Measurements from ENCODE around the gene TMEM17. TPM values are rescaled to one million over a fixed set of nuclear protein-coding genes. Genes with fewer than 3 reads are reported as not detected.

Gene TMEM17
- polyA plus RNA-seq, 1 experiment: 2.8 TPM

DNA sequence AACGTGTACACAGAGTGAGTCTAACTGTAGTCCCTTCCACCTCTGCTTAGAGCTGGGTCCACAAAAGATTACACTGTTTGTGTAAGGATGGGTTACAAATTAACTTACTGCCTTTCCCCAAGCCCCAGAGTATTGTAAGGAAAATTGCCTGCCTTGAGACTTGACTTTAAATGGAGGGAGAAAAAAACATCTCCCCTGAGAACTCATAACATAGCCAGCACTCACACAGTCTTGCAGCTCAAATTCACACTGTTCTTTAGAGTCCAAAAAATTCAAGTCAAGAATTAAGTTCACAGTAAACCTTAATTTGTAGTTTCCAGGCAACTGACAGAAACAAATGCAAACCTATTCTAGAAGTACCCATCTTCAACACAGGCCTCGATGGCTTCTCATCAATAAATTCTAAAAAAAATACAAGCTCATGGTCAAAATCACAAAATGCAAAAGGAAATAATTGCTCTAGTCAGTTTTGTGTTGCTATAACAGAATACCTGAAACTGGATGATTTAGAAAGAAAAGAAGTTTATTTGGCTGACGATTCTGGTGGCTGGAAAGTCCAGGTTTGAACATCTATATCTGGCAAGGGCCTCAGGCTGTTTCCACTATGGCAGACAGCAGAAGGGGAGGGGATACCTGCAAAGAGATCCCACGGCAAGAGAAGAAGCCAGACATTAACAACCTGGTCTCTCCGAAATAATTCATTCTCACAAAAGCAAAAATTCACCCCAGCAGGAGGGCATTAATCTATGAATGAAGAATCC, 34.6 kb upstream of the TMEM17 start:
- CTCF ChIA-PET: interaction anchor here (1.2 kb wide), 1 partner anchor 26 kb away, joined by 3 read pairs; no protein-coding TSS in a partner anchor
- POLR2A ChIA-PET: no interaction called here
- no peaks in the 10 kb centered on the region for H3K36me3 ChIP-seq (ENCODE audit: control insufficient read depth, insufficient read depth, low read length)
- no peak overlapping the region for H3K4me3 ChIP-seq (ENCODE audit: low read depth, low read length)
- no peak for DNase-seq (ENCODE audit: low read depth)
- H3K27me3 ChIP-seq (ENCODE audit: control insufficient read depth, insufficient read depth, low read length): no peaks in the 10 kb centered on the region
- TF ChIP-seq, protein P1, sequence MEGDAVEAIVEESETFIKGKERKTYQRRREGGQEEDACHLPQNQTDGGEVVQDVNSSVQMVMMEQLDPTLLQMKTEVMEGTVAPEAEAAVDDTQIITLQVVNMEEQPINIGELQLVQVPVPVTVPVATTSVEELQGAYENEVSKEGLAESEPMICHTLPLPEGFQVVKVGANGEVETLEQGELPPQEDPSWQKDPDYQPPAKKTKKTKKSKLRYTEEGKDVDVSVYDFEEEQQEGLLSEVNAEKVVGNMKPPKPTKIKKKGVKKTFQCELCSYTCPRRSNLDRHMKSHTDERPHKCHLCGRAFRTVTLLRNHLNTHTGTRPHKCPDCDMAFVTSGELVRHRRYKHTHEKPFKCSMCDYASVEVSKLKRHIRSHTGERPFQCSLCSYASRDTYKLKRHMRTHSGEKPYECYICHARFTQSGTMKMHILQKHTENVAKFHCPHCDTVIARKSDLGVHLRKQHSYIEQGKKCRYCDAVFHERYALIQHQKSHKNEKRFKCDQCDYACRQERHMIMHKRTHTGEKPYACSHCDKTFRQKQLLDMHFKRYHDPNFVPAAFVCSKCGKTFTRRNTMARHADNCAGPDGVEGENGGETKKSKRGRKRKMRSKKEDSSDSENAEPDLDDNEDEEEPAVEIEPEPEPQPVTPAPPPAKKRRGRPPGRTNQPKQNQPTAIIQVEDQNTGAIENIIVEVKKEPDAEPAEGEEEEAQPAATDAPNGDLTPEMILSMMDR (IDR thresholded peaks at IDR 0.05; ENCODE audit: insufficient read depth, low read depth, low read length): no peak

DNA sequence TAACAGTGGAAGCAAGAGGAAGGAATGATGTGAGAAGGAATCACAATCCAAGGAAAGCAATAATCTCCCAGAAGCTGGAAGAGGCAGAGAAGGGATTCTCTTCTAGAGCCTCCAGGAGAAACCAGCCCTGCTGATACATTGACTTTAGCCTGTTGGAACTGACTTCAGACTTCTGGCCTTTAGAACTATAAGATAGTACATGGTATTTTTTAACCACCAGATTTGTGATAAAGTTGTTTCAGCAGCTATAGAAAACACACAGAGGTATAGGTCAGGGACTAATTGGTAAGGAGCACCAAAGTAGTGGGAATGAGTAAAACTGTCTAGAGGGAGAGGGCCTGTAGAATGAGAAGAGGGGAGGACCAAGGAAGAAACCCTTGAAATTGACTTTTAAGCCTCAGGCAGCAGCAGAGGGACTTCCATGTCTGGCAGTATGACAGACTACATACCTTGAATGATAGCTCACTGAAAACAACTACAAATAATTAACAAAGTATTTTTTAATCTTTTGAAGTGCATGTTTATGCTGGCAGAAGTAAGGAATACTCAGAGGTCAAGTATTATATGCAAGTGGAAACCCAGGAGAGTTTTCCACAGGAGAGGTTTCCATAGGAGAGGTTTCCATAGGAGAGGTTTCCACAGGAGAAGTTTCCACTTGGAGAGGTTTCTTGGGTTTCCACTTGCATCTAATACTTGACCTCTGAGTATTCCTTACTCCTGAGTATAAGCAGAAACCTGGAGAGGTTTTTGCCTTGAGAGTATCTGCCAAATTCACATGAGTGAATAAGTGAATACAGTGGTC, 33.8 kb upstream of the TMEM17 start:
- Histone ChIP-seq H3K4me3 (ENCODE audit: low read depth, low read length) (no peak overlapping the region), H3K27me3 (ENCODE audit: control insufficient read depth, insufficient read depth, low read length) (no peaks in the 10 kb centered on the region), H3K36me3 (ENCODE audit: control insufficient read depth, insufficient read depth, low read length) (no peaks in the 10 kb centered on the region)
- CTCF ChIA-PET: interaction anchor here (0.8 to 1.2 kb wide), 2 partner anchors 11 to 25 kb away, joined by 3 read pairs; no protein-coding TSS in a partner anchor
- POLR2A ChIA-PET: no interaction called here
- no peak for DNase-seq (ENCODE audit: low read depth)
- TF ChIP-seq, protein P1 (IDR thresholded peaks at IDR 0.05; ENCODE audit: insufficient read depth, low read depth, low read length): no peak

DNA sequence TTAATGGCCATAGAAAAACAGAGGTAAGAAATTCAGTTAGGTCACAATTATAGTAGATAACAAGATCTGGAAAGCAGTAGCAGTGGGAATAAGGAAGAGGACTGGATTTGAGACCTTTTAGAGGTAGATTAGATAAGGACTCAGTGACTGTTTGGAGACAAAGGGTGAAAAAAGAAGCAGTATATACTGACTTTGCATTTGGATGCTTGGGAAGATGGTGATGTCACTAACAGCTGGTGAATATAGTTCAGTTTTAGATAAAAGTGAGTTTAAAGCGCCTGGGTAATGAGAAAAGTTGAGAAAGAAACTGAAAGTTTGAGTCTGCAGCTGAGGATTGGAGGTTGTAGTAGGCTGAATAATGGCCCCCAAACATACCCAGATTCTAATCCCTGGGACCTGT, 32.8 kb upstream of the TMEM17 start:
- Histone ChIP-seq H3K36me3 (ENCODE audit: control insufficient read depth, insufficient read depth, low read length) (no peaks in the 10 kb centered on the region), H3K27me3 (ENCODE audit: control insufficient read depth, insufficient read depth, low read length) (no peaks in the 10 kb centered on the region), H3K4me3 (ENCODE audit: low read depth, low read length) (no peak overlapping the region)
- ChIA-PET CTCF (interaction anchor here (0.8 kb wide), 1 partner anchor 10 kb away, joined by 3 read pairs; no protein-coding TSS in a partner anchor), POLR2A (no interaction called here)
- TF ChIP-seq, protein P1 (IDR thresholded peaks at IDR 0.05; ENCODE audit: insufficient read depth, low read depth, low read length): no peak
- no peak for DNase-seq (ENCODE audit: low read depth)

DNA sequence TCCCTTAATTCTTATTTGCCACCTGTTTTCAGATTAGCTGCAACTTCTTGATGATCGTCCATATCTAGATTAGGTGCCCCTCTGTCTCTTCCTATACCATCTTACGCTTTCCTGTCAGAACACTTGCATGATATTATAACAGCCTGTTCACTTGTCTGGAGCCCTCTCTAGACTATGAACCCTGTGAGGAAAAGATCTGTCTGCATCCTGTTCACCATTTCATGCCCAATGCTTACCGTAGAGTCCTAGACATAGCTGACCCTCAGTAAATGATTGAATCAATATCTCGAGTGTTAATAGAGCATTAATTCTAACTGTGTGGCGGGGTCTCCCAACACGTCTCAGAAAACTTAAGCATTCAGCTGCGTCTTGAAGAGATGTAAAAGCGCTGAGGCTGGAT, 31.8 kb upstream of the TMEM17 start:
- no peak overlapping the region for H3K4me3 ChIP-seq (ENCODE audit: low read depth, low read length)
- TF ChIP-seq, protein P1 (IDR thresholded peaks at IDR 0.05; ENCODE audit: insufficient read depth, low read depth, low read length): no peak
- POLR2A ChIA-PET: no interaction called here
- H3K27me3 ChIP-seq (ENCODE audit: control insufficient read depth, insufficient read depth, low read length): no peaks in the 10 kb centered on the region
- no peak for DNase-seq (ENCODE audit: low read depth)
- CTCF ChIA-PET: interaction anchor here (1.4 kb wide), 1 partner anchor 32 kb away, joined by 3 read pairs; the partner anchor contains the start of gene TMEM17
- no peaks in the 10 kb centered on the region for H3K36me3 ChIP-seq (ENCODE audit: control insufficient read depth, insufficient read depth, low read length)

All from BJ (cell line).